ENCODE data around the gene DKKL1. TPM values are rescaled to one million over a fixed set of nuclear protein-coding genes. Genes with fewer than 3 reads are reported as not detected.

The DKKL1 gene
- polyA plus RNA-seq, 1 of the 3 experiments (the other 2 are of a cell fraction) = 0.36 TPM

DNA sequence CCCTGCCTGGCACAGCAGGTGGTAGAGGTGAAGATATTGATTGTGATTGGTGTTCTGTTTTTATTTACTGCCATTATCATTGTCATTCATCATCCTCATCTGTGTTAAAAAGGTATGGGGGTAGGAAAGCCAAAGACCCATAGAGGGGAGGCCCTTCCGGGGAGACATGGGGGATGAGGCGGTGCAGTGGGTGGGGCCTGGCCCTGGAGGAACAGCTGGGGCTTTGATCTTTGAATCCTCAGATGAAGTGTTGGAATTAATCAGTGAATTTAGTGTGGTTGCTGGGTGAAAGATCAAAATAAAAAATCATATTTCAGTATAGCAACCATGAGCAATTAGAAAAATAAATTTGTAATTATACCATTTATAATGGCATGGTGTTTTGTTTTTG, 52.1 kb downstream of the DKKL1 start:
- no peak overlapping the region for H3K4me3 ChIP-seq (ENCODE audit: low read depth in 2 of 2, low read length in 1 of 2)
- no peaks in the 10 kb centered on the region for H3K9me2 ChIP-seq
- WGBS (ENCODE audit: low lambda C conversion rate) = 77% methylated on average over 2 of the region's 2 CpGs
- no peaks in the 10 kb centered on the region for H3K36me3 ChIP-seq (replicated peaks in 1 of 2; ENCODE audit: control insufficient read depth in 1 of 2, insufficient read depth in 2 of 2, low read length in 1 of 2)
- CTCF ChIA-PET = interaction anchor here (0.7 to 17.5 kb wide), 3 partner anchors 24 to 37 kb away, joined by 3 to 108 read pairs (median 3); partner anchors contain the start of gene ALDH16A1
- H3K9me3 ChIP-seq = no peaks in the 10 kb centered on the region
- no peak for DNase-seq
- POLR2A ChIA-PET = no interaction called here
- no peak overlapping the region for H2AFZ ChIP-seq (ENCODE audit: low read depth)
- no peak overlapping the region for H3K4me2 ChIP-seq
- peaks cover 45% of the 10 kb centered on the region for H3K27me3 ChIP-seq (ENCODE audit: insufficient read depth)
- no peak overlapping the region for H3K9ac ChIP-seq
- H4K20me1 ChIP-seq (ENCODE audit: insufficient read depth) = no peaks in the 10 kb centered on the region
- TF ChIP-seq JUND (IDR thresholded peaks at IDR 0.05) (no peak), TEAD4 (IDR thresholded peaks at IDR 0.05; ENCODE audit: borderline replicate concordance, insufficient read depth) (no peak), NRF1 (IDR thresholded peaks at IDR 0.05; ENCODE audit: low read depth, low read length) (no peak), YY1 (IDR thresholded peaks at IDR 0.05; ENCODE audit: low read depth) (no peak), RXRA (IDR thresholded peaks at IDR 0.05; ENCODE audit: borderline replicate concordance, low read depth) (no peak), ELF1 (IDR thresholded peaks at IDR 0.05) (no peak), FOXM1 (IDR thresholded peaks at IDR 0.05; ENCODE audit: low read depth) (no peak)
- TF ChIP-seq, protein P1, sequence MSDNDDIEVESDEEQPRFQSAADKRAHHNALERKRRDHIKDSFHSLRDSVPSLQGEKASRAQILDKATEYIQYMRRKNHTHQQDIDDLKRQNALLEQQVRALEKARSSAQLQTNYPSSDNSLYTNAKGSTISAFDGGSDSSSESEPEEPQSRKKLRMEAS (IDR thresholded peaks at IDR 0.05; ENCODE audit: low read depth) = no peak
- no peaks in the 10 kb centered on the region for H3K79me2 ChIP-seq (ENCODE audit: insufficient read depth)
- H3K4me1 ChIP-seq (ENCODE audit: control insufficient read depth in 1 of 2, insufficient read depth in 2 of 2, low read depth in 1 of 2, low read length in 1 of 2) = peaks cover 0 to 12% of the 10 kb centered on the region in 2 experiments; a peak in 1 of 4 replicates
- H3F3A ChIP-seq (replicated peaks; ENCODE audit: insufficient read depth) = no peaks in the 10 kb centered on the region
- H3K27ac ChIP-seq (ENCODE audit: low read depth in 2 of 2, low read length in 1 of 2) = no peak overlapping the region

DNA sequence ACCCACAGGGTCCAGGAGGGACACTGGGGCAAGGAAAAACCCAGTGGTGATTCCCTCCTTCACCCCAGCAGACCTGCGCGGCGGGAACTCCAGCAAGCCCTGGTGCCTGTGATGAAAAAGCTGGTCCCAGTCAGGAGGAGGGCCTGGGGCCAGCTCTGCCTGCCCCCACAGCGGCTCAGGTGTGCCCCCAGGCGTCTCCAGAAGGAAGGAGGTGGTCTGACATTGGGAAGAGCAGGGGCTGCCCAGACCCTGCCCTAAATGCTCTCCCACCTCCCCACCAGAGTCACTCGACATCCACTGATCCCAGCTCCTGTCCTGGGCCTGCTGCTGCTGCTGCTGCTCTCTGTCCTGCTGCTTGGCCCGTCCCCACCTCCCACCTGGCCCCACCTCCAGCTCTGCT, 53.4 kb downstream of the DKKL1 start:
- Histone ChIP-seq H3K9me2 (no peaks in the 10 kb centered on the region), H3K27ac (ENCODE audit: low read depth in 2 of 2, low read length in 1 of 2) (no peak overlapping the region), H3K4me1 (ENCODE audit: control insufficient read depth in 1 of 2, insufficient read depth in 2 of 2, low read depth in 1 of 2, low read length in 1 of 2) (peaks cover 0 to 15% of the 10 kb centered on the region in 2 experiments; a peak in 2 of 4 replicates), H3F3A (replicated peaks; ENCODE audit: insufficient read depth) (peaks cover 7% of the 10 kb centered on the region), H3K9me3 (no peaks in the 10 kb centered on the region), H3K9ac (no peak overlapping the region), H4K20me1 (ENCODE audit: insufficient read depth) (no peaks in the 10 kb centered on the region), H2AFZ (ENCODE audit: low read depth) (no peak overlapping the region), H3K79me2 (ENCODE audit: insufficient read depth) (no peaks in the 10 kb centered on the region), H3K4me3 (ENCODE audit: low read depth in 2 of 2, low read length in 1 of 2) (no peak overlapping the region), H3K27me3 (ENCODE audit: insufficient read depth) (peaks cover 57% of the 10 kb centered on the region), H3K4me2 (no peak overlapping the region), H3K36me3 (replicated peaks in 1 of 2; ENCODE audit: control insufficient read depth in 1 of 2, insufficient read depth in 2 of 2, low read length in 1 of 2) (no peaks in the 10 kb centered on the region)
- TF ChIP-seq CHD2 (IDR thresholded peaks at IDR 0.05; ENCODE audit: low read length, partially characterized antibody) = no peak
- TF ChIP-seq FOXM1 (IDR thresholded peaks at IDR 0.05; ENCODE audit: low read depth) = no peak
- no peak for TF ChIP-seq SIN3A (IDR thresholded peaks at IDR 0.05; ENCODE audit: borderline replicate concordance, low read depth, low read length)
- no peak for TF ChIP-seq ELF1 (IDR thresholded peaks at IDR 0.05)
- no peak for TF ChIP-seq RAD21 (IDR thresholded peaks at IDR 0.05; ENCODE audit: low read length)
- no peak for TF ChIP-seq RXRA (IDR thresholded peaks at IDR 0.05; ENCODE audit: borderline replicate concordance, low read depth)
- TF ChIP-seq YY1 (IDR thresholded peaks at IDR 0.05; ENCODE audit: low read depth) = no peak
- TF ChIP-seq, protein P2, sequence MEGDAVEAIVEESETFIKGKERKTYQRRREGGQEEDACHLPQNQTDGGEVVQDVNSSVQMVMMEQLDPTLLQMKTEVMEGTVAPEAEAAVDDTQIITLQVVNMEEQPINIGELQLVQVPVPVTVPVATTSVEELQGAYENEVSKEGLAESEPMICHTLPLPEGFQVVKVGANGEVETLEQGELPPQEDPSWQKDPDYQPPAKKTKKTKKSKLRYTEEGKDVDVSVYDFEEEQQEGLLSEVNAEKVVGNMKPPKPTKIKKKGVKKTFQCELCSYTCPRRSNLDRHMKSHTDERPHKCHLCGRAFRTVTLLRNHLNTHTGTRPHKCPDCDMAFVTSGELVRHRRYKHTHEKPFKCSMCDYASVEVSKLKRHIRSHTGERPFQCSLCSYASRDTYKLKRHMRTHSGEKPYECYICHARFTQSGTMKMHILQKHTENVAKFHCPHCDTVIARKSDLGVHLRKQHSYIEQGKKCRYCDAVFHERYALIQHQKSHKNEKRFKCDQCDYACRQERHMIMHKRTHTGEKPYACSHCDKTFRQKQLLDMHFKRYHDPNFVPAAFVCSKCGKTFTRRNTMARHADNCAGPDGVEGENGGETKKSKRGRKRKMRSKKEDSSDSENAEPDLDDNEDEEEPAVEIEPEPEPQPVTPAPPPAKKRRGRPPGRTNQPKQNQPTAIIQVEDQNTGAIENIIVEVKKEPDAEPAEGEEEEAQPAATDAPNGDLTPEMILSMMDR (IDR thresholded peaks at IDR 0.05) = no peak
- no peak for TF ChIP-seq NFIC (IDR thresholded peaks at IDR 0.05; ENCODE audit: borderline replicate concordance)
- TF ChIP-seq JUND (IDR thresholded peaks at IDR 0.05) = no peak
- no peak for TF ChIP-seq POLR2AphosphoS5 (IDR thresholded peaks at IDR 0.05; ENCODE audit: low read depth, low read length)
- no peak for TF ChIP-seq TAF1 (IDR thresholded peaks at IDR 0.05; ENCODE audit: borderline replicate concordance, low read depth, low read length)
- TF ChIP-seq RCOR1 (IDR thresholded peaks at IDR 0.05; ENCODE audit: low read length) = no peak
- no peak for TF ChIP-seq FOSL2 (IDR thresholded peaks at IDR 0.05; ENCODE audit: borderline replicate concordance, low read depth)
- no peak for TF ChIP-seq NRF1 (IDR thresholded peaks at IDR 0.05; ENCODE audit: low read depth, low read length)
- TF ChIP-seq, protein P3, sequence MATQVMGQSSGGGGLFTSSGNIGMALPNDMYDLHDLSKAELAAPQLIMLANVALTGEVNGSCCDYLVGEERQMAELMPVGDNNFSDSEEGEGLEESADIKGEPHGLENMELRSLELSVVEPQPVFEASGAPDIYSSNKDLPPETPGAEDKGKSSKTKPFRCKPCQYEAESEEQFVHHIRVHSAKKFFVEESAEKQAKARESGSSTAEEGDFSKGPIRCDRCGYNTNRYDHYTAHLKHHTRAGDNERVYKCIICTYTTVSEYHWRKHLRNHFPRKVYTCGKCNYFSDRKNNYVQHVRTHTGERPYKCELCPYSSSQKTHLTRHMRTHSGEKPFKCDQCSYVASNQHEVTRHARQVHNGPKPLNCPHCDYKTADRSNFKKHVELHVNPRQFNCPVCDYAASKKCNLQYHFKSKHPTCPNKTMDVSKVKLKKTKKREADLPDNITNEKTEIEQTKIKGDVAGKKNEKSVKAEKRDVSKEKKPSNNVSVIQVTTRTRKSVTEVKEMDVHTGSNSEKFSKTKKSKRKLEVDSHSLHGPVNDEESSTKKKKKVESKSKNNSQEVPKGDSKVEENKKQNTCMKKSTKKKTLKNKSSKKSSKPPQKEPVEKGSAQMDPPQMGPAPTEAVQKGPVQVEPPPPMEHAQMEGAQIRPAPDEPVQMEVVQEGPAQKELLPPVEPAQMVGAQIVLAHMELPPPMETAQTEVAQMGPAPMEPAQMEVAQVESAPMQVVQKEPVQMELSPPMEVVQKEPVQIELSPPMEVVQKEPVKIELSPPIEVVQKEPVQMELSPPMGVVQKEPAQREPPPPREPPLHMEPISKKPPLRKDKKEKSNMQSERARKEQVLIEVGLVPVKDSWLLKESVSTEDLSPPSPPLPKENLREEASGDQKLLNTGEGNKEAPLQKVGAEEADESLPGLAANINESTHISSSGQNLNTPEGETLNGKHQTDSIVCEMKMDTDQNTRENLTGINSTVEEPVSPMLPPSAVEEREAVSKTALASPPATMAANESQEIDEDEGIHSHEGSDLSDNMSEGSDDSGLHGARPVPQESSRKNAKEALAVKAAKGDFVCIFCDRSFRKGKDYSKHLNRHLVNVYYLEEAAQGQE (IDR thresholded peaks at IDR 0.05; ENCODE audit: low read depth, low read length) = no peak
- TF ChIP-seq TCF12 (IDR thresholded peaks at IDR 0.05) = no peak
- TF ChIP-seq TEAD4 (IDR thresholded peaks at IDR 0.05; ENCODE audit: borderline replicate concordance, insufficient read depth) = no peak
- TF ChIP-seq, protein P4, sequence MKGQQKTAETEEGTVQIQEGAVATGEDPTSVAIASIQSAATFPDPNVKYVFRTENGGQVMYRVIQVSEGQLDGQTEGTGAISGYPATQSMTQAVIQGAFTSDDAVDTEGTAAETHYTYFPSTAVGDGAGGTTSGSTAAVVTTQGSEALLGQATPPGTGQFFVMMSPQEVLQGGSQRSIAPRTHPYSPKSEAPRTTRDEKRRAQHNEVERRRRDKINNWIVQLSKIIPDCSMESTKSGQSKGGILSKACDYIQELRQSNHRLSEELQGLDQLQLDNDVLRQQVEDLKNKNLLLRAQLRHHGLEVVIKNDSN (IDR thresholded peaks at IDR 0.05; ENCODE audit: borderline replicate concordance, low read depth) = no peak
- ChIA-PET CTCF (interaction anchor here (1.6 to 17.5 kb wide), 2 partner anchors 25 to 26 kb away, joined by 5 to 108 read pairs; no protein-coding TSS in a partner anchor), POLR2A (no interaction called here)
- no peak for DNase-seq
- 83% methylated on average over 4 of the region's 7 CpGs for WGBS (ENCODE audit: low lambda C conversion rate)

All from SK-N-SH (cell line).